GM18505 (cell line): ENCODE measurements around the gene MYO3B.

ENCODE experiments used
- ATAC-seq: cut with Tn5 transposase; IDR thresholded peaks from one replicate; pipeline ENCODE4 v1.9.1; 2021; ENCODE audit not compliant: unreplicated experiment
- POLR2A ChIP-seq: IDR thresholded peaks from 4 replicates; pipeline ENCODE4 v1.6.1; 2011; ENCODE audit warnings: borderline replicate concordance; ENCODE audit not compliant: insufficient read depth, insufficient read length; ENCODE audit errors: extremely low read depth

Gene MYO3B

GRCh38 chr2:170503971-170504809 is 326.2 kb downstream of the MYO3B start:
- no peak for TF ChIP-seq POLR2A
- ATAC-seq = no peak

- TF ChIP-seq POLR2A = no peak
- no peak for ATAC-seq
Measured at GRCh38 chr2:170504810-170505145, 326.8 kb downstream of the MYO3B start.

GRCh38 chr2:170505631-170506275 is 327.8 kb downstream of the MYO3B start:
- no peak for ATAC-seq
- no peak for TF ChIP-seq POLR2A

- no peak for TF ChIP-seq POLR2A
- no peak for ATAC-seq
Measured at GRCh38 chr2:170509452-170510193, 331.7 kb downstream of the MYO3B start.

GRCh38 chr2:170512266-170512665 is 334.3 kb downstream of the MYO3B start:
- ATAC-seq = no peak
- no peak for TF ChIP-seq POLR2A

- no peak for TF ChIP-seq POLR2A
- ATAC-seq = no peak
Measured at GRCh38 chr2:170514140-170514539, 336.2 kb downstream of the MYO3B start.

- TF ChIP-seq POLR2A = no peak
- ATAC-seq = no peak
Measured at GRCh38 chr2:170517538-170517937, 339.6 kb downstream of the MYO3B start.

- no peak for ATAC-seq
- no peak for TF ChIP-seq POLR2A
Measured at GRCh38 chr2:170518911-170519310, 341.0 kb downstream of the MYO3B start.

- TF ChIP-seq POLR2A = no peak
- ATAC-seq = no peak
Measured at GRCh38 chr2:170521299-170521698, 343.4 kb downstream of the MYO3B start.

GRCh38 chr2:170523506-170523905 is 345.6 kb downstream of the MYO3B start:
- ATAC-seq = no peak
- TF ChIP-seq POLR2A = no peak

- ATAC-seq = no peak
- no peak for TF ChIP-seq POLR2A
Measured at GRCh38 chr2:170524828-170525565, 347.1 kb downstream of the MYO3B start.

GRCh38 chr2:170525566-170525900 is 347.6 kb downstream of the MYO3B start:
- no peak for TF ChIP-seq POLR2A
- ATAC-seq = no peak

- ATAC-seq = no peak
- TF ChIP-seq POLR2A = no peak
Measured at GRCh38 chr2:170530284-170530745, 352.4 kb downstream of the MYO3B start.

GRCh38 chr2:170530803-170531564 is 353.0 kb downstream of the MYO3B start:
- TF ChIP-seq POLR2A = no peak
- no peak for ATAC-seq
